ENCODE results near the gene SENP6.

Gene SENP6

DNA sequence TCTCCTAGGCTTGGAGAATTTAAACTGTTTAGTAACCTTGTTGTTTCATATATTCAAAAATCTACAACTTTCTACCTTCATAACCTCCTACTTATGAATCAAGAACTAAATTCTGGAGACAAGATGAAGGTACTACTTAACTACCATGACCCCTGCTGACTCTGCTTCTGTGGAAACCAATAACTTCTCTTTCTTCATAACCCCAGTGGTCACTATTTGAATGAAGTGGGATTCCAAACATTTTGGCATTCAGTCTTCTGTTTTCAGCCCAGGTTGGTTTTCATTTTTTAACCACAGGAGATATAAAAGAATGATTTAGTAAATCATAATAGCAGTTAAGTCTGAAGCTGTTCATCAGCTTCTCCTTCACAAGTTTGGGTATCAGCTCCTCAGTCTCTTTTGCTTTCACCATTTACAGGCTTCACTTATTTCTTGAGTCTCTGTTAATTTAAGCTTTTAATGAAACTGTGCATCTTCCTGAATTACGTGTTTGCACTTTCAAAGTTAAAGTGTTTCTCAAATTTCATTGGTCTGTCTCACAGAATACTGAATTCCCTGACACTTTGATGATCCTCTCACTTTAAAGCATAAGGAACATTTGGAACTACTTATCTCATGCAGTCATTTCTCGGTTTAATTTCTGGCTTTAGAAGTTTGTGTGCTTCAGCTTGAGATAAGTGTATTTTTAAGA is 9.5 kb downstream of the SENP6 start:
- Histone ChIP-seq H3K4me3 (ENCODE audit: low read length) (no peak overlapping the region), H3K9me3 (ENCODE audit: control insufficient read depth, low read depth, low read length) (no peaks in the 10 kb centered on the region), H3K4me1 (ENCODE audit: control insufficient read depth, low read depth, low read length) (peaks cover 21% of the 10 kb centered on the region), H3K27ac (ENCODE audit: low read length) (no peak overlapping the region), H3K36me3 (ENCODE audit: control insufficient read depth, low read depth, low read length) (no peaks in the 10 kb centered on the region), H3K9ac (ENCODE audit: low read length) (no peak overlapping the region), H3K27me3 (ENCODE audit: control insufficient read depth, insufficient read depth, low read length) (no peaks in the 10 kb centered on the region)

DNA sequence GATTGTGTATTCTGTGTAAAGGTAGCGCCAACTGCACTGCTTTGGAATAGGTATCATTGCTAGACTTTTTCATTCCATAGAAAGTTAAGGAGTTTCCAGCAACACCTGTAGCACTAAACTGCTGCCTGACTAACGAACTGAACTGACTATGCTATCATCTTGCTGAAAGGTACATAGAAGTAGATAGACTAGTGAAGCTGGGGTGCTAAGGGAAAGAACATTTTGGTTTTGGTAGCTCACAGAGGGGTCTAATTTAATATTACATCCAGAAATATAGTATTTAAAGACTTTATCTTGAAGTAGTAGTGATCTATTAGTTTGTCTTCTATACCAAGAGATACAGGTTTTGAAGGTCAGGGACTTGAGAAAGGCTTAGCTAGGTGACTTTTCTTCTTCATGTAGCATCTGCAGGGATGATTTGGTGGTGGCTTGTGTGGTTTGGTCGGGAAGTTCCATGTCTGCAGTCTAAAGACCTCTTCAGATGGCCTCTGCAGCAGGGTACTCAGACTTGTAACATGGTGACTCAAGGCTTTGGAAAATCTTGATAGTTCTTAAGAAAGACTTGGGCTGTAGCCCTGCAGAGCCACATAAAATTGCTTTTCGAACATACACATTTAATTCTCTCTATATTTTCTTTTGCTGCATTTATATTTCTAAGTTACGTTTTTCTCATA is 10.2 kb downstream of the SENP6 start:
- H3K36me3 ChIP-seq (ENCODE audit: control insufficient read depth, low read depth, low read length): no peaks in the 10 kb centered on the region
- H3K27me3 ChIP-seq (ENCODE audit: control insufficient read depth, insufficient read depth, low read length): no peaks in the 10 kb centered on the region
- peaks cover 21% of the 10 kb centered on the region for H3K4me1 ChIP-seq (ENCODE audit: control insufficient read depth, low read depth, low read length)
- no peaks in the 10 kb centered on the region for H3K9me3 ChIP-seq (ENCODE audit: control insufficient read depth, low read depth, low read length)
- H3K4me3 ChIP-seq (ENCODE audit: low read length): no peak overlapping the region
- no peak overlapping the region for H3K27ac ChIP-seq (ENCODE audit: low read length)
- H3K9ac ChIP-seq (ENCODE audit: low read length): no peak overlapping the region

DNA sequence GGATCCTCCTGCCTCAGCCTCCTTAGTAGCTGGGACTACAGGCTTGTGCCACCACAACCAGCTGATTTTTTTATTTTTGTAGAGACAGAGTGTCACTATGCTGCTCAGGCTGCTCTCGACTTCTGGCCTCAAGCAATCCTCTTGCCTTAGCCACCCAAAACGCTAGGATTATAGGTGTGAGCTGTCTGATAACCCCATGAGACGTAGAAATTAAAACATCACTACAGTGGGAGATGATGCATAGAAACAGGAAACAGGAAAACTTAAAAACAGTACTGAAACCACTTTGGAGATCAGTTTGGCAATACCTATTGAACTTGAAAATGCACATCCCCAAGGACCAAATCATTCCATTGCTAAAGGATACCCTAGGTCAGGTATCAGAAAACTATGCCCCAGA is 10.8 kb downstream of the SENP6 start:
- Histone ChIP-seq H3K4me1 (ENCODE audit: control insufficient read depth, low read depth, low read length) (peaks cover 21% of the 10 kb centered on the region), H3K36me3 (ENCODE audit: control insufficient read depth, low read depth, low read length) (no peaks in the 10 kb centered on the region), H3K27me3 (ENCODE audit: control insufficient read depth, insufficient read depth, low read length) (no peaks in the 10 kb centered on the region), H3K4me3 (ENCODE audit: low read length) (no peak overlapping the region), H3K9ac (ENCODE audit: low read length) (no peak overlapping the region), H3K27ac (ENCODE audit: low read length) (no peak overlapping the region), H3K9me3 (ENCODE audit: control insufficient read depth, low read depth, low read length) (peaks cover under 1% of the 10 kb centered on the region)

DNA sequence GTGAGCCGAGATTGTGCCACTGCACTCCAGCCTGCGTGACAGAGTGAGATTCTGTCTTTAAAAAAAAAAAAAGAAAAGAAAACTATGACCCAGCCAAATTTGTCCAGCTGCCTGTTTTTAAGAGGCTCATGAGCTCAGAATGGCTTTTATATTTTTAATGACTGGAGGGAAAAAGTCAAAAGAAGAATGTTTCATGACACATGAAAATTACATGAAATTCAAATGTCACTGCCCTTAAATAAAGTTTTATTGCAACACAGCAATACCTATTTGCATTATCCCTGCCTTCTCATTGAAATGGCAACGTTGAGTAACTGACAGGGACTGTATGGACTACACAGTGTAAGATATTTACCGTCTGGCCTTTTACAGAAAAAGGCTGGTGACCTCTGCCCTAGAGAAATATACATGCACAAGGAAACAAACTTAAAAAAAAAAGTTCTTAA is 11.4 kb downstream of the SENP6 start:
- peaks cover 18% of the 10 kb centered on the region for H3K4me1 ChIP-seq (ENCODE audit: control insufficient read depth, low read depth, low read length)
- H3K36me3 ChIP-seq (ENCODE audit: control insufficient read depth, low read depth, low read length): no peaks in the 10 kb centered on the region
- H3K9ac ChIP-seq (ENCODE audit: low read length): no peak overlapping the region
- no peak overlapping the region for H3K4me3 ChIP-seq (ENCODE audit: low read length)
- H3K27me3 ChIP-seq (ENCODE audit: control insufficient read depth, insufficient read depth, low read length): no peaks in the 10 kb centered on the region
- H3K9me3 ChIP-seq (ENCODE audit: control insufficient read depth, low read depth, low read length): peaks cover 3% of the 10 kb centered on the region
- no peak overlapping the region for H3K27ac ChIP-seq (ENCODE audit: low read length)

DNA sequence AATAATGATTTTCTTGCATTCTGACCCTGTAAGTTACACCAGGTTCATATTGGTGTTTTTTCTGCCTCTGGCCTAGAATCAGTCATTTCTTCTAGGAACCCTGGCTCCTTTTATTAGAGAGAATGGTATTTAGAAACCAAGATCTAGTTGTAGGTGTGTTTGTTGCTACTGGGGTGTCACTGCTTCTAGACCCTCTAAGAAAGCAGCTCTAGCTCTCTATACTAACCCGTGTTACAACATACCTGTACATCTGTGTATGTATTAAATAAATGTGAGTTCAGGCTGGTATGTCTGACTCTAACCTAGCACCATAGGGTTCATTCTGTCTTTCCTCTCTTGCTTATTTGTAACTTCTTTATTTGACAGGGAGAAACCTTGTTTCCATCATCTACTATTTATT is 16.8 kb downstream of the SENP6 start:
- peaks cover 3% of the 10 kb centered on the region for H3K9me3 ChIP-seq (ENCODE audit: control insufficient read depth, low read depth, low read length)

DNA sequence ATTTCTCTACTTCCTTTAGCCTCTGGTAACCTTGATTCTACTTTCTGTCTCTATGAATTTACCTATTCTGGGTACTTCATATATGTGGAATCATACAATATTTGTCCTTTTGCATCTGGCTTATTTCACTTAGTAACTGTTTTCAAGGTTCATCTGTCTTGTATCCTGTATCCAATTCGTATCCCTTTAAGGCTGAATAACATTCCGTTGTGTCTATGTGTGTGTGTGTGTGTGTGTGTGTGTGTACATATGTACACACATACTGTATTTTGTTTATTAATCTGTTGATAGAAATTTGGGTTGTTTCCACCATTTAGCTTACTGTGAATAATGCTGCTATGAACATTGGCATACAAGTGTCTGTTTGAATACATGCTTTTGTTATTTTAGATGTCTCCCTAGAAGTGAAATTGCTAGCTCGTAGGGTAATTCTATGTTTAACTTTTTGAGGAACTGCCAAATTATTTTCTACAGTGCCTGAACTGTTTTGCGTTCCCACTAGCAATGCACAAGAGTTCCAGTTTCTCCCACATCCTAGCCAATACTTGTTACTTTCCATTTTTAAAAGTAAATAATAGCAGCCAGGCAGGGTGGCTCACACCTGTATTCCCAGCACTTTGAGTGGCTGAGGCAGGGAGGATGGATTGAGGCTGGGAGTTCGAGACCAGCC is 17.7 kb downstream of the SENP6 start:
- H3K36me3 ChIP-seq (ENCODE audit: control insufficient read depth, low read depth, low read length): peaks cover 12% of the 10 kb centered on the region
- H3K27ac ChIP-seq (ENCODE audit: low read length): no peak overlapping the region
- H3K9me3 ChIP-seq (ENCODE audit: control insufficient read depth, low read depth, low read length): peaks cover 3% of the 10 kb centered on the region
- H3K4me1 ChIP-seq (ENCODE audit: control insufficient read depth, low read depth, low read length): no peaks in the 10 kb centered on the region
- H3K27me3 ChIP-seq (ENCODE audit: control insufficient read depth, insufficient read depth, low read length): no peaks in the 10 kb centered on the region
- H3K4me3 ChIP-seq (ENCODE audit: low read length): no peak overlapping the region
- no peak overlapping the region for H3K9ac ChIP-seq (ENCODE audit: low read length)

More for the DNA sequence above, 16.8 kb downstream of the SENP6 start:
- H3K4me3 ChIP-seq (ENCODE audit: low read length): no peak overlapping the region
- H3K4me1 ChIP-seq (ENCODE audit: control insufficient read depth, low read depth, low read length): no peaks in the 10 kb centered on the region
- no peak overlapping the region for H3K9ac ChIP-seq (ENCODE audit: low read length)
- no peak overlapping the region for H3K27ac ChIP-seq (ENCODE audit: low read length)
- no peaks in the 10 kb centered on the region for H3K27me3 ChIP-seq (ENCODE audit: control insufficient read depth, insufficient read depth, low read length)
- H3K36me3 ChIP-seq (ENCODE audit: control insufficient read depth, low read depth, low read length): peaks cover 5% of the 10 kb centered on the region

DNA sequence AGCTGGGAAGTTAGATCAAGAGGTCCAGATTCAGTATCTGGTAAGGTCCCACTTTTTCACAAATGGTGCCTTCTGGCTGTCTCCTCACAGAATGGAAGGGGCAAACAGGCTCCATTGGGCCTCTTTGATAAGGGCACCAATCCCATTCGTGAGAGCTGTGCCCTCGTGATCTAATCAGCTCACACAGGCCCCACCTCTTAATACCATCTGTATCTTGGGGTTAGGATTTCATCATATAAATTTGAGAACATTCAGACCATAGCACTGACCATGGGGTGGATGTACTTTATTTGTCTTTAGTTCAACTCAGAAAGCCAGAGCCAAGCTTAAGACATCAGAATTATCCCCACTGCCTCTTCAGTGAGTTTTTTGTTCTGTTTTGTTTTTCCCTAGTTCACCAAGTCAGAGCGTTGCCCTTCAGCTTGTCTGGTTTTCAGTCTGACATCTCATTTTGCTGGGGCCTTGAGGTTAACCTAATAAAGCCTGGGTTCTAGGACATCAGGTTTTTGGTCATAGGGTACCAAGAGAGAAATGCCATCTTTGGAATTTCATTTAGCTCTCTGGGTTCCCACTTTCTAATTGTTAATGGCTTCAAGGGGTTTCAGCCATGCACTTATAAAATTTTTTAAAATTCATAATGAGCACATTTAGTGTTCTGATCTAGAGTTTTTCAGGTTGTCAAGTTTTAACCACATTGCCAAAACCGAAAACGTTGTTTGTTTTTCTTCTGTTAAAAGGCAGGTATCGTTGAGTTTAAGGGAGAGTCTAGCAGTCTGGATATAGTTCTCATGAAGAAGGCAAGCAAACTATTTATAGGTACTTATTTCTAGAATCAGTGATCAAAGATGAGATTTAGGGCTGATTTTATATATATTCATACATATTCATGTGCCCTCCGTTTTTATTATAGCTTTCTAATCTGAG is 19.0 kb downstream of the SENP6 start:
- H3K9me3 ChIP-seq (ENCODE audit: control insufficient read depth, low read depth, low read length): peaks cover 3% of the 10 kb centered on the region
- H3K4me3 ChIP-seq (ENCODE audit: low read length): no peak overlapping the region
- H3K36me3 ChIP-seq (ENCODE audit: control insufficient read depth, low read depth, low read length): peaks cover 17% of the 10 kb centered on the region
- no peak overlapping the region for H3K27ac ChIP-seq (ENCODE audit: low read length)
- no peak overlapping the region for H3K9ac ChIP-seq (ENCODE audit: low read length)
- H3K4me1 ChIP-seq (ENCODE audit: control insufficient read depth, low read depth, low read length): no peaks in the 10 kb centered on the region
- H3K27me3 ChIP-seq (ENCODE audit: control insufficient read depth, insufficient read depth, low read length): no peaks in the 10 kb centered on the region

DNA sequence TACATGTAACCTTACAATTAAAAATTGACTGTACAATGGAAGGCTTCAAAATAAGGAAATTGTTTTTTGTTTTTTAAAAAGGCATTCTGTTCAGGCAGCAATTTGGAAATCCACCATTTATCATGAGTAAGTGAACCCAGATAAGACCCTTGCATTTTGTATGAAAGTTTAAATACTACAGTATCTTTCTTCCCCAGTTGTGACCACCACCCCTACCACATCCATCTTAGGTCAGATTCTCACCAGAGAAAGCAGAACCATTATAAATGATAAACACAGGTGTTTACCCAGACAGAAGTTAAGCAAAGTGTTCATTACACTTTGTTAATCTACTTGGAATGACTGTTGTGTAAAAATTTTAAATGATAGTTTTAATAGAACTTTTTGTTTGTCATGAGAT is 20.2 kb downstream of the SENP6 start:
- Histone ChIP-seq H3K4me1 (ENCODE audit: control insufficient read depth, low read depth, low read length) (no peaks in the 10 kb centered on the region), H3K27me3 (ENCODE audit: control insufficient read depth, insufficient read depth, low read length) (no peaks in the 10 kb centered on the region), H3K36me3 (ENCODE audit: control insufficient read depth, low read depth, low read length) (peaks cover 17% of the 10 kb centered on the region), H3K27ac (ENCODE audit: low read length) (no peak overlapping the region), H3K9me3 (ENCODE audit: control insufficient read depth, low read depth, low read length) (peaks cover 3% of the 10 kb centered on the region), H3K4me3 (ENCODE audit: low read length) (no peak overlapping the region), H3K9ac (ENCODE audit: low read length) (no peak overlapping the region)

DNA sequence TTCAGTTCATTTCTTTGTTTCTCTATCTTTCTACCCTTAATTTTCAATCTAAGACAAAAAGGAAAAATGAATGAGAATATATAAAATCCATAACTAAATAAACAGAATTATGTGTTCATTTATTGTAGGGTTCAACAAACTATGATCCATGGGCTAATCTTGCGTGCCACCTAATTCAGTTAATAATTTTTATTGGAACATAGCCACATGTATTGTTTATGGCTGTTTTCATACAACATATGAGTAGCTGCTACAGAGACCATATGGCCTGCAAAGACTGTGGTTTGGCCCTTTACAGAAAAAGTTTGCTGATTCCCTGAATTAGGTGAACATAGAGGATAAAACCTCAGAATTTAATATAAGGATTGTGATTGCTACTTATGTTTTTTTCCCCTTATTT is 21.8 kb downstream of the SENP6 start:
- Histone ChIP-seq H3K9me3 (ENCODE audit: control insufficient read depth, low read depth, low read length) (no peaks in the 10 kb centered on the region), H3K4me1 (ENCODE audit: control insufficient read depth, low read depth, low read length) (no peaks in the 10 kb centered on the region), H3K27ac (ENCODE audit: low read length) (no peak overlapping the region), H3K9ac (ENCODE audit: low read length) (no peak overlapping the region), H3K4me3 (ENCODE audit: low read length) (no peak overlapping the region), H3K36me3 (ENCODE audit: control insufficient read depth, low read depth, low read length) (peaks cover 17% of the 10 kb centered on the region), H3K27me3 (ENCODE audit: control insufficient read depth, insufficient read depth, low read length) (no peaks in the 10 kb centered on the region)

DNA sequence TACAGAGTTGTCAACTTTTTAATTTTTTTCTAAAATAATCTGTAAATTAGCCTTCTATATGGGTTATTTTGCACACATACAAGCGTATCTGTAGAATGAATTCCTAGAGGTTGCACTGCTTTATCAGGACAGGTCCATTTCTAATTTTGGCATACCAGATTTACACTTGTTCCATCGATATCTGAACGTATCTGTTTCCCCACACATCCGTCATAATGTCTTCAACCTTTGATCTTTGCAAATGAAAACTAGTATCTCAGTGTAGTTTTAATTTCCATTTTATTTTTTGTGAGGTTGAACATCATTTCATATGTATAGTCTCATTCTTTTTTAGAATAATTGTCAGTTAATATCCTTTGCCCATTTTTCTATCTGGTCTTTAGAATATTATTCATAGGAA is 22.7 kb downstream of the SENP6 start:
- peaks cover 17% of the 10 kb centered on the region for H3K36me3 ChIP-seq (ENCODE audit: control insufficient read depth, low read depth, low read length)
- H3K9me3 ChIP-seq (ENCODE audit: control insufficient read depth, low read depth, low read length): no peaks in the 10 kb centered on the region
- no peaks in the 10 kb centered on the region for H3K27me3 ChIP-seq (ENCODE audit: control insufficient read depth, insufficient read depth, low read length)
- no peak overlapping the region for H3K4me3 ChIP-seq (ENCODE audit: low read length)
- no peak overlapping the region for H3K9ac ChIP-seq (ENCODE audit: low read length)
- H3K4me1 ChIP-seq (ENCODE audit: control insufficient read depth, low read depth, low read length): no peaks in the 10 kb centered on the region
- H3K27ac ChIP-seq (ENCODE audit: low read length): no peak overlapping the region

DNA sequence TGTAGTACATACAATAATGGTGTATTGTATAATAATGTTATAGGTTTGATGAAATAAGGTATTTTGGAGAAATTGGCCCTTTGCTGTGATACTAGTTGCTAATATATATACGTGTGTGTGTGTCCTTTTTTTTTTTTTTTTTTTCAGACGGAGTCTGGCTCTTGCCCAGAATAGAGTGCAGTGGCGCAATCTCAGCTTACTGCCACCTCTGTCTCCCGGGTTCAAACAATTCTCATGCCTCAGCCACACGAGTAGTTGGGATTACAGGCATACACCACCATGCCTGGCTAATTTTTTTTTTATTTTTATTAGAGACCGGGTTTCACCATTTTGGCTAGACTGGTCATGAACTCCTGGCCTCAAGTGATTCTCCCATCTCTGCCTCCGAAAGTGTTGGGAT is 23.3 kb downstream of the SENP6 start:
- H3K27me3 ChIP-seq (ENCODE audit: control insufficient read depth, insufficient read depth, low read length): no peaks in the 10 kb centered on the region
- H3K9ac ChIP-seq (ENCODE audit: low read length): no peak overlapping the region
- no peaks in the 10 kb centered on the region for H3K4me1 ChIP-seq (ENCODE audit: control insufficient read depth, low read depth, low read length)
- peaks cover 17% of the 10 kb centered on the region for H3K36me3 ChIP-seq (ENCODE audit: control insufficient read depth, low read depth, low read length)
- H3K9me3 ChIP-seq (ENCODE audit: control insufficient read depth, low read depth, low read length): no peaks in the 10 kb centered on the region
- no peak overlapping the region for H3K4me3 ChIP-seq (ENCODE audit: low read length)
- no peak overlapping the region for H3K27ac ChIP-seq (ENCODE audit: low read length)

Measured in iPS-18a (cell line).